Erythroblast (primary cell): ENCODE results near the gene MRFAP1L1.

Source experiments
- GATA1 ChIP-seq: IDR thresholded peaks from 2 replicates; pipeline ENCODE4 v1.6.1; 2011; ENCODE audit warnings: low read depth, mild to moderate bottlenecking, control low read depth, low read length, moderate library complexity
- POLR2A ChIP-seq: IDR thresholded peaks from 2 replicates; pipeline ENCODE4 v1.6.1; 2011; ENCODE audit warnings: mild to moderate bottlenecking, low read length

GRCh38 chr4:6728320-6729029 is 18.8 kb upstream of the MRFAP1L1 start:
- no peak for TF ChIP-seq POLR2A
- no peak for TF ChIP-seq GATA1
